Measurements from ENCODE around the gene POU2F1.

GRCh38 chr1:167401260-167401873, 180.7 kb downstream of the POU2F1 start:
- TF ChIP-seq CTCF (IDR thresholded peaks at IDR 0.05) (peak; percentile 17 to 71 (median 50)), POLR2AphosphoS5 (IDR thresholded peaks at IDR 0.05) (no peak)

Data from upper lobe of left lung (tissue), 4 donors.